HG02763 (cell line): Measurements from ENCODE around the gene DHRS12.
A peak's percentile ranks its signal among the peaks of the same experiment; 100 is the strongest.

Experiments used
- ATAC-seq: cut with Tn5 transposase; IDR thresholded peaks from one replicate; pipeline ENCODE4 v1.9.1; 2021; ENCODE audit warnings: mild to moderate bottlenecking, moderate library complexity; ENCODE audit not compliant: unreplicated experiment

DHRS12 gene

GRCh38 chr13:51803422-51804294, at the start of gene DHRS12:
DHRS12 (minus strand) TSS chr13:51804163; CDS start chr13:51799659, 4,504 bp downstream.
- ATAC-seq = peak; percentile 92

GRCh38 chr13:51849145-51850101, 45.5 kb upstream of the DHRS12 start:
- ATAC-seq = no peak

DNA sequence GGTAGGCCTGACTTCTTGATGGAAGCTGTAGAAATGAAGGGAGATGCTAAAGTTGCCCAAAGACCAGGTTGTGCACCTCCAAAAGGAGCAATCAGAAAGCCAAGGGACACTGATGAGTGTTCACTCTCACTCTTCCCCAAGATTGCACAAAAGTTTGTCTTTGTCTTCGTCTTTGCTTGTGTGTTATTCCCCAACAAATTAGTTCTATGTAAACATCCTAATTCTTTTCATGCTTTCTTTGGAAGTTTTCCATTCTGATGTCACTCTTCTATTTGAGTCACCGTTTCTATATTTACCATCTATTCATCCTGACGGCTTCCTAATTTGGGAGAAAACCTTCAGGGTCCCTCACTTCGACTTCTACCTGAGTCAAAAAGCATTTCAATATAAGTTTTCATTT, 44.7 kb upstream of the DHRS12 start:
- no peak for ATAC-seq

- no peak for ATAC-seq
Measured at GRCh38 chr13:51846756-51847155, 42.8 kb upstream of the DHRS12 start.

- no peak for ATAC-seq
Measured at GRCh38 chr13:51845574-51846318, 41.8 kb upstream of the DHRS12 start.

DNA sequence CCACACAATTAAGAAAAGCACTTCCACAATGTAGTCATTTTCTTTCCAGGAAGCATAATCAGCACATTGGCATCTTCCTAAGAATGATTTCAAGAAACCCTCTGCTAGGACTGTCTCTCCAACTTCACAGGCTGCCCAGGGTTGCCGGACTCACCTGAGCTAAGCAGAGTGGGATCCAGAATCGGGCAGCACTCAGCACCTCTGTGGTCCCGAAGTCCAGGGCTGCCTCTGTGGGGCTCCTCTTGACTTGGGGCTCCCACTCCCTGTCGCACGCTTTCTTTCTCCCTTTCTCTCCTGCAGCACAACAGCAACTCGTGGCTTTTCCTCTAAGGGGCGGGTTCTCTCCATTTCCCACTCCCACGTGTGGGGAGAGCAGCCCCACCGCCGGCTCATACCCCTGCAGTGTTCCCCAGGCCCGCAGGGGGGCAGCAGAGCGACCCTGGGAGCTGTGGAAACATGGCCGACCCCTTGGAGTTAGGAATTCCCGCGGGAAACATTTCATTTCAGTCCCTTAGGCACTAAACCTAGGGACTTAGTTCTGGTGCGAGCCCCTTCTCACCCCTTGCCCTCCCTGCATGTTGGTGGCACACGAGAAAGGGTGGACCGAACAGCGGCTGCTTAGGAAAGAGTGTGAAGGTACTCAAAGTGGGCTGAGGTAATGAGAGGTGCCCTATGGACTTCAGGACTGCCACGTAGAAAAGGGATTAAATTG, 41.1 kb upstream of the DHRS12 start, which contains the start of gene TMEM272:
Gene TMEM272 (minus strand): TSS at position 316 of the 712 bp plus-strand sequence. CDS start 6,647 bp downstream, outside the sequence.
- ATAC-seq = no peak

- ATAC-seq = no peak
Measured at GRCh38 chr13:51843529-51843928, 39.6 kb upstream of the DHRS12 start.

DNA sequence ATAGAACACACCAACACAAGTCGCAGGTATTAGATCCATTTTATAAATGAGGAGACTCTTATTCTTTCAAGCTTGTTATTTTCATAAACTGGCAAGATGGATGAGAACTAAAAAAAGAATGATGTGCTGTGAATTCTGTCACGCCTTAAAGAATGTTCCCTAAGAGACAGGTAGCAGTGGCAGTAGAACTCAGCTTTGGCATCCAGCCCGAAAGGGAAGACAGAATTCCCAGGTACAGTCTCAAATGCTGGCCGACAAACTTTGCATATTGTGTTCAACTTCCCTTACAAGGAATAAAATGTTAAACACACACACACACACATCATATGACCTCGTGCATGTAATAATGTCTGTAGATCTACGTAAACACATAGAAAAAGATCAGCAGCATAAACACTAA, 37.8 kb upstream of the DHRS12 start:
- ATAC-seq = no peak

DNA sequence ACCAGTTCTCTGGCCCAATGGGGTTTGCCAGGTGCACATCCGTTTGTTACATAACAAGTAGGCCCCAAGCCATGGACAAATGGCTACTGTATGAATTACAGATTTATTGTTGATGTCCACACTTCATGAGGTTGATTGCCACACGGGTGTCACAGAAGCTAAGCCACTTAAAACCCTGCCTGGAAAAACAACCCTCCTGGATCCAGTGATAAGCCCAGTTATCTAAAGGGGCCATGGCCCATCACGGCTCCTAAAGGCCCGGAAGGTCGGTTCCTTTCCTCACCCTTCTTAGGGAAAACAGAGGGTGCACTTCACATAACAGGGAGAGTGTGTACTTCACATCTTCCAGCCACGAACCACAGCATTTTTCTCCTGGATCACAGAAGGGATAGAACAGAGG, 37.0 kb upstream of the DHRS12 start:
- ATAC-seq = no peak

DNA sequence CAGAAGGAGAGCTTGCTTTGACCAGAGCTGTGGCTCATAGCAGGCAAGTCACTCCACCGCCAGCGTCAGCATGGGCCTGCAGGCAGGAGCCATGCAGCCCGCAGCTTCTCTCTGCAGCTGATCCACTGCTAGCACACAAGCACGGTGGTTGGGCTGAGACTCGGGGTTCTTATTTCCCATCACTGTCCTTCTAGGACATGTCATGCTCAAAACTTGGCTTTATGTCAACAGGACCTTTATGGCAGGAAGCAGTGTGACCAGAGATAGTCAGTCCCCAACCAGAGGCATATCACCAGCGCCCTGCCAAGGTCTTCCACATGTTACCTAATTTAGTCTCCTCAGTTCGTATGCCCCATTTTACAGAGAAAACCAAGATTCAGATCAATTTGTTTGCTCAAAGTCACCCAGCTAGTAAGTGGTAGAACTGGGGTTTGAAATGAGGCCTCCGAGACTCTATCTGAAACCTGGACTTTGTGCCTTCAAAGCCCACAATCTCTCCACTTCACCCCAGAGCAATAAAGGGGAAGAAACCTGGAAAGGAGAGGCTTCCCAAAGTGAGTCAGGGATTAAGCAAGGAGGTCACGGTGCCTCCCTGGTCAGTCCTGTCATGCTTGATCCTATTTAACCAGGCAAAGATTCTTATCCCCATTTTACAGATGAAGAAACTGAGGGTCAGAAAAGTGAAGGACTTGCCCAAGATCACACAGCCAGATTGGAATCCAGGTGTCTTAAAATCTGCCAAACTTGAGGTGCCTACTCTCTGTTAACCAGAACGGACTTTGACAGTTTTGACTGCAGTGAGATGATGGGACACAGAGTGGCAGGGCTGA, 36.0 kb upstream of the DHRS12 start:
- ATAC-seq = no peak

- no peak for ATAC-seq
Measured at GRCh38 chr13:51838240-51838846, 34.4 kb upstream of the DHRS12 start.

DNA sequence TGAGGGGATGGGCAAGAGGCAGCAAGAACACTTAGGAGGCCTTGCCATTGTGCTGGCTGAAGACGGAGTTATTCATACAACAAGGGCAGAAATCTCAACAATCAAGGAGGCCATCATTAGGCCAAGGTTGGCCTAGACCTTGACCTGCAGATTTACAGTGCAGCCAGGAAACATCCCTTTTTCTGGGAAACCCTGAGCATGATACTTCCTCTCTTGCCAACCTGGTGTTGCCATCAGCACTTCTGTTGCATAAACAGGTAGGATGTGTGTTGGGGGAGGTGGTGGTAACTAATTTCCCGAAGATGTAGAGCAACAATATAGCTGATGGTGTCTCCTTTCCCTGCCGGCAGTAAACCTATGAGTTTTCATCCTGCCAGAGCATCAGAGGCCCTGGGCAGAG, 33.1 kb upstream of the DHRS12 start:
- ATAC-seq = no peak

DNA sequence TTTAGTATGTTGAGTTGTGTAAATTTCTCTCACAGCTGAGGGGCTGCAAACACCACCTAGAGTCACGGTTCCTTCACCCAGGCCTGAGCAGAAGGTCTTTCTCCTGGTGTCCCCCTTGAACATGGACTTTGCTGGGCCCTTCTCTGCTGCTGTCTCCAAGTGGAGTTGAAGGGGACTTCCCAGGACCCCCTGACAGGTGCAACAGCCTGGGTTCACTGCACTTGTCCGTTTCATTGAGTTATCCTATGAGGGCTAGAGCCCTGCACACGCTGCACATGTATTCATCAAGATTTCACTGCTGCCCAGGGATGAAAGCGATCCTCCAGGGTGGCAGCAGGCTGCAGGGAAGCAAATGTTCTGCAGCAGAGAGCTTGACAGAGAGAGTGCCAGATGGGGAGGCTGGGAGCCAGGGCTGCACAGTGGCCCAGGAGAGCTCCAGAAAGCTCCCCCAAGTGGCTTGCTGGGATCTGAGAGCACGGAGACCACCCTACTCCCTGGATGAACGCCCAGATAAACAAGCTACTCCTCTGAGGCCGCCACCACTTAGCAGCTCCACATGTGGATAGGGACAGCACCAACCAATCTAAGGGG, 30.7 kb upstream of the DHRS12 start:
- ATAC-seq = no peak

DNA sequence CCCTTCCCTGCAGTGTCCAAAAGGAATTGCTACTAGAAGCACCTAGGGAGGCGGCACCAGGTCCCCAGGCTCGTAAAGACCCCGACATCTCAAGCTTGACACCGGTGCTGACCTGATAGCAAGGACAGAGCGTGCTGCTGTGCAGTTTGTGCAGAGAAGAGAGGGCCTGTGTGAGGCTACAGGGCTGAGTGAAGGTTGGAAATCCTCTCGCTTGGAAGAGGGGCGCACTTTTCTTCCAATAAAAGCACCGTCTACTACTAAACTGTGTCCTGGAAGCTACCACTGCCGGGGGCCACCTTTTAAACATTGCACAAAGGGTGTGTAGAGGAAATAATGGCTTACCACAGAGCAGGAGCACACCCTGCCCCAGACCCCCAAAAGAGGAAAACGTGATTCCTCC, 30.0 kb upstream of the DHRS12 start:
- no peak for ATAC-seq

- no peak for ATAC-seq
Measured at GRCh38 chr13:51832471-51833152, 28.6 kb upstream of the DHRS12 start.

DNA sequence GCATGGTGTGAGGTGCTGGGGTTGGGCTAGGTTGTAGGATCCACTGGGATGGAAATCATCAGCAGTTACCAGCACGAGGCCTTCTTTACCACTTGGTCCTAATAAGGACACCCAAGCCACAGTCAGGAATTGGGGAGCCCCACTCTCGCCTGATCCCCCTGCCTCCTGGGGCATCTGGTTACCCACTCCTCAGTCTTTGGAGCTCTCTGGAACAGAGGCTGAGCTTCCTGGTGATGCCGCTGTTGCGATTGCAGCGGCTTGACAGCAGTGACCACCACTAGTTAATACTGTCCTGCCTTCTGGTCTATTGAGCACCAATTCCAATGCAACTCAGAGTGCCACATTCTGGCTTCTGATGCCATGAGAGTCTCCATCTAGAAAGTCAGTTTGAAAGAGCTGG, 27.6 kb upstream of the DHRS12 start:
- ATAC-seq = no peak

DNA sequence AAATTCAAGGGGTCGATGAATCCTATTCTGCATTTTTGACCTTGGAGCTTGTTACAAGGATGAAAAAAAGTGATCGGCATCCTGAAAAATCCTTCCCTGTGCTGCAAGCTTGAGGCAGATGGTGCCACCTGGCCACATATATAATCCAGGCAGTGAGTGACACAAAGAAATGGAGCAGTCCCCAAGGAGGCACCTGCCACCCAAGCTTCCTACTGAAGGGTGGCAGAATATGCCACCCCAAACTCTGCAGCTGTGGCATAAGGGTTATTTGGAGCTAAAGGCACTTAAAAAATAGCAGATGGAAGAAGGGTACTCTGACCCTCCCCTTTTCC, 25.6 kb upstream of the DHRS12 start:
- ATAC-seq = no peak
